ENCODE measurements around the gene SLC16A3. TPM values are rescaled to one million over a fixed set of nuclear protein-coding genes. Genes with fewer than 3 reads are reported as not detected.
A peak's percentile ranks its signal among the peaks of the same experiment; 100 is the strongest.
"Not testable (repeated sequence)": the region's sequence is repeated elsewhere in the genome, so short reads cannot be mapped to it uniquely, and the experiment has no call there.

The SLC16A3 gene
- total RNA-seq, 1 donor: 222 TPM

GRCh38 chr17:82188001-82188961 lies 40.6 kb upstream of the SLC16A3 start:
- Histone ChIP-seq H3K4me1 (ENCODE audit: insufficient read depth, low read length) (no peaks in the 10 kb centered on the region), H3K27me3 (ENCODE audit: insufficient read depth, low read length) (no peaks in the 10 kb centered on the region), H3K27ac (ENCODE audit: low read depth, low read length) (no peak overlapping the region), H3K79me2 (ENCODE audit: insufficient read depth, low read length) (no peaks in the 10 kb centered on the region), H4K20me1 (ENCODE audit: insufficient read depth, low read length) (no peaks in the 10 kb centered on the region), H3K36me3 (ENCODE audit: insufficient read depth, low read length) (peaks cover 34% of the 10 kb centered on the region), H3K9me3 (ENCODE audit: low read depth, low read length) (no peaks in the 10 kb centered on the region), H2AFZ (ENCODE audit: low read length) (no peak overlapping the region), H3K4me3 (ENCODE audit: insufficient read depth, low read length) (no peak overlapping the region), H3K4me2 (ENCODE audit: insufficient read depth, low read length) (no peak overlapping the region)
- TF ChIP-seq, protein P1, sequence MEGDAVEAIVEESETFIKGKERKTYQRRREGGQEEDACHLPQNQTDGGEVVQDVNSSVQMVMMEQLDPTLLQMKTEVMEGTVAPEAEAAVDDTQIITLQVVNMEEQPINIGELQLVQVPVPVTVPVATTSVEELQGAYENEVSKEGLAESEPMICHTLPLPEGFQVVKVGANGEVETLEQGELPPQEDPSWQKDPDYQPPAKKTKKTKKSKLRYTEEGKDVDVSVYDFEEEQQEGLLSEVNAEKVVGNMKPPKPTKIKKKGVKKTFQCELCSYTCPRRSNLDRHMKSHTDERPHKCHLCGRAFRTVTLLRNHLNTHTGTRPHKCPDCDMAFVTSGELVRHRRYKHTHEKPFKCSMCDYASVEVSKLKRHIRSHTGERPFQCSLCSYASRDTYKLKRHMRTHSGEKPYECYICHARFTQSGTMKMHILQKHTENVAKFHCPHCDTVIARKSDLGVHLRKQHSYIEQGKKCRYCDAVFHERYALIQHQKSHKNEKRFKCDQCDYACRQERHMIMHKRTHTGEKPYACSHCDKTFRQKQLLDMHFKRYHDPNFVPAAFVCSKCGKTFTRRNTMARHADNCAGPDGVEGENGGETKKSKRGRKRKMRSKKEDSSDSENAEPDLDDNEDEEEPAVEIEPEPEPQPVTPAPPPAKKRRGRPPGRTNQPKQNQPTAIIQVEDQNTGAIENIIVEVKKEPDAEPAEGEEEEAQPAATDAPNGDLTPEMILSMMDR (IDR thresholded peaks at IDR 0.05; ENCODE audit: extremely low read depth, low read depth, low read length): no peak
- DNase-seq (ENCODE audit: insufficient read length, low spot score, missing footprints): peak; percentile 82

GRCh38 chr17:82193050-82193449 lies 35.8 kb upstream of the SLC16A3 start:
- not testable (repeated sequence) for H3K4me3 ChIP-seq (ENCODE audit: insufficient read depth, low read length); H3K4me2 ChIP-seq (ENCODE audit: insufficient read depth, low read length); H3K4me1 ChIP-seq (ENCODE audit: insufficient read depth, low read length); H3K9me3 ChIP-seq (ENCODE audit: low read depth, low read length); H4K20me1 ChIP-seq (ENCODE audit: insufficient read depth, low read length); H3K27ac ChIP-seq (ENCODE audit: low read depth, low read length); H2AFZ ChIP-seq (ENCODE audit: low read length); DNase-seq (ENCODE audit: insufficient read length, low spot score, missing footprints); H3K27me3 ChIP-seq (ENCODE audit: insufficient read depth, low read length); H3K79me2 ChIP-seq (ENCODE audit: insufficient read depth, low read length)
- H3K36me3 ChIP-seq (ENCODE audit: insufficient read depth, low read length): peaks cover 45% of the 10 kb centered on the region

- no peaks in the 10 kb centered on the region for H3K4me1 ChIP-seq (ENCODE audit: insufficient read depth, low read length)
- H2AFZ ChIP-seq (ENCODE audit: low read length): no peak overlapping the region
- no peaks in the 10 kb centered on the region for H3K27me3 ChIP-seq (ENCODE audit: insufficient read depth, low read length)
- no peak overlapping the region for H3K4me3 ChIP-seq (ENCODE audit: insufficient read depth, low read length)
- no peak for DNase-seq (ENCODE audit: insufficient read length, low spot score, missing footprints)
- H3K9me3 ChIP-seq (ENCODE audit: low read depth, low read length): no peaks in the 10 kb centered on the region
- H3K36me3 ChIP-seq (ENCODE audit: insufficient read depth, low read length): peaks cover 45% of the 10 kb centered on the region
- no peak overlapping the region for H3K4me2 ChIP-seq (ENCODE audit: insufficient read depth, low read length)
- peaks cover 3% of the 10 kb centered on the region for H4K20me1 ChIP-seq (ENCODE audit: insufficient read depth, low read length)
- H3K27ac ChIP-seq (ENCODE audit: low read depth, low read length): no peak overlapping the region
- H3K79me2 ChIP-seq (ENCODE audit: insufficient read depth, low read length): no peaks in the 10 kb centered on the region
- TF ChIP-seq, protein P1 (IDR thresholded peaks at IDR 0.05; ENCODE audit: extremely low read depth, low read depth, low read length): no peak
Measured at GRCh38 chr17:82193520-82194220, 35.2 kb upstream of the SLC16A3 start.

DNA sequence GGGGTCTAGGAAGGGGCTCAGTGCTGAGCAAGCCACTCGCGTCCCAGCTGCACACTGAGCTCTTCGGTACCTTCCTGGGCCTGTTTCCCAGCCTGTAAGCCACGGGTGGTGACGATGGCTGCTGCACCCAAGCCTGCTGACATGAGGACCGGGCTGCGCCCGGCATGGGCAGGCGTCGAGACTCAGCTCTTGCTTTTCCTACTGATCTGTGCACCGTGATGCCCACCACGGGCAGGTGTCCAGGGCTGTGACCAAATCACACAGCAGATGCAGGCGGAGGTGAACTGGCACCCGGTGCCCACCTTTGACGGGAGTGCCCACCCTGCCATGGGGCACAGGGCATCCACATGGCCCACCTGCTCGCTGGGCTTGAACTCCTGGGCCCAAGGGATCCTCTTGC lies 34.1 kb upstream of the SLC16A3 start:
- Histone ChIP-seq H3K9me3 (ENCODE audit: low read depth, low read length) (no peaks in the 10 kb centered on the region), H3K79me2 (ENCODE audit: insufficient read depth, low read length) (no peaks in the 10 kb centered on the region), H3K4me3 (ENCODE audit: insufficient read depth, low read length) (no peak overlapping the region), H4K20me1 (ENCODE audit: insufficient read depth, low read length) (peaks cover 3% of the 10 kb centered on the region), H3K36me3 (ENCODE audit: insufficient read depth, low read length) (peaks cover 49% of the 10 kb centered on the region), H3K4me2 (ENCODE audit: insufficient read depth, low read length) (no peak overlapping the region), H3K27ac (ENCODE audit: low read depth, low read length) (no peak overlapping the region), H2AFZ (ENCODE audit: low read length) (no peak overlapping the region), H3K27me3 (ENCODE audit: insufficient read depth, low read length) (no peaks in the 10 kb centered on the region), H3K4me1 (ENCODE audit: insufficient read depth, low read length) (no peaks in the 10 kb centered on the region)
- DNase-seq (ENCODE audit: insufficient read length, low spot score, missing footprints): no peak
- TF ChIP-seq, protein P1 (IDR thresholded peaks at IDR 0.05; ENCODE audit: extremely low read depth, low read depth, low read length): no peak

All from osteoblast (primary cell).